NCI-H524 (cell line): Measurements from ENCODE around the gene DNAJC15.
A peak's percentile ranks its signal among the peaks of the same experiment; 100 is the strongest.
"Not testable (repeated sequence)": the region's sequence is repeated elsewhere in the genome, so short reads cannot be mapped to it uniquely, and the experiment has no call there.

ENCODE experiments used
- DNase-seq, 2 experiments: peaks; one replicate each; lab custom pipeline; 2025; lab: John Stamatoyannopoulos, UW

Gene DNAJC15

DNA sequence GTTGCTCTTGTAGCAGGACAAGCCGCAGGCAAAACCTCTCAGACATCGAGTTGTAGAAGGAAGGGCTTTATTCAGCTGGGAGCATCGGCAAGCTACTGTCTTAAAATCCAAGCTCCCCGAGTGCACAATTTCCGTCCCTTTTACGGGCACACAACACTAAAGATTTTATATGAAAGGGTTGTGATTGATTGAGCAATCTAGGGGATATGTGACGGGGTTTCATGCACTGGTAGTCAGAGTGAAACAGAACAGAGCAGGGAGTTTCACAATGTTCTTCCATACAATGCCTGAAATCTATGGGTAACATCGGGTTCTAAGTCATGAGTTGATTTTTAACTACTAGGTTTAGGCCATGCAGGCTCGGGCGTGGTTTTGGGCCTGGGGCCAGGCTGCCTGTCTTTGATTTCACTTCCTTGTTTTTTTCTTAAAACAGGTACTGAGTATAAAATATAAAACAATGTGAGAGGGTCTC is 22.0 kb downstream of the DNAJC15 start:
- DNase-seq, result not testable (repeated sequence)

DNA sequence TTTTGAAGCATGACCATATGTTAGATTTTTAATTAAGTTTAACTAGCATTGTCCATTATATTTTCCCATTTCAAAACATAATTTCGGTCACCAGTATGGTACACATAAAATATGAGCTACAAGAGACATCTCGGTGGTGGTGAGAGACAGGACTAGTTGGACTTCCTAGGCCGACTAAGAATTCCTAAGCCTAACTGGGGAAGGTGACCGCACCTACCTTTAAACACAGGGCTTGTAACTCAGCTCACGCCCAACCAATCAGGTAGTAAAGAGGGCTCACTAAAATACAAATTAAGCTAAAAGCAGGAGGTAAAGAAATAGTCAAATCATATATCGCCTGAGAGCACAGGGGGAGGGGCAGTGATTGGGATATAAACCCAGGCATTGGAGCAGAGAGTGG is 22.9 kb downstream of the DNAJC15 start:
- DNase-seq, result no peak

GRCh38 chr13:43054803-43055802 is 31.7 kb downstream of the DNAJC15 start:
- peak; percentile 5 to 48 for DNase-seq

DNA sequence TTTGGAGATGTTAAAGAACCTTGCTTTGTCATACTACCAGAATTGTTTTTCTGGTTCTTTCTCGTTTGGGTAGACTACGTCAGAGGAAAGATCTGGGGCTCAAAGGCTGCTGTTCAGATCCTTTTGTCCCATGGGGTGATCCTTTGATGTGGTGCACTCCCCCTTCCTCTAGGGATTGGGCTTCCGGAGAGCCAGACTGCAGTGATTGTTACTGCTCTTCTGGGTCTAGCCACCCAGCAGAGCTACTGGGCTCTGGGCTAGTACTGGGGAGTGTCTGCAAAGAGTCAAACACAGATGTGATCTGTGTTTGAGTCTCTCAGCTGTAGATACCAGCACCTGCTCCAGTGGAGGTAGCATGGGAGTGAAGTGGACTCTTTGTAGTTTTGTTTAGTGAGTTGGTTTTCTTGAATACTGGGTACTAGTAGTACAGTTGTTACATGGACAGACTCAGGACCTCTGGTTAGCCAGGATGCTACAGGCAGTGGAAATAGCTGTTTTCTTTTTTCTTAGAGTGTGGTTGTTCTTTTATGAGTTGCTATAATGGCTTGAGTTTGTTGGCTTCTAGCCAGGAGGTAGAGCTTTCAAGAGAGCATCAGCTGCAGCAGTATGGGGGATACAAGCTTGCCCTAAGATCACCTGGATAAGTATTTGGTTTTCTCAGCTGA is 34.4 kb downstream of the DNAJC15 start:
- DNase-seq, result no peak

GRCh38 chr13:43058318-43058674 is 34.9 kb downstream of the DNAJC15 start:
- no peak for DNase-seq

GRCh38 chr13:43058831-43059230 is 35.4 kb downstream of the DNAJC15 start:
- DNase-seq, result no peak

DNA sequence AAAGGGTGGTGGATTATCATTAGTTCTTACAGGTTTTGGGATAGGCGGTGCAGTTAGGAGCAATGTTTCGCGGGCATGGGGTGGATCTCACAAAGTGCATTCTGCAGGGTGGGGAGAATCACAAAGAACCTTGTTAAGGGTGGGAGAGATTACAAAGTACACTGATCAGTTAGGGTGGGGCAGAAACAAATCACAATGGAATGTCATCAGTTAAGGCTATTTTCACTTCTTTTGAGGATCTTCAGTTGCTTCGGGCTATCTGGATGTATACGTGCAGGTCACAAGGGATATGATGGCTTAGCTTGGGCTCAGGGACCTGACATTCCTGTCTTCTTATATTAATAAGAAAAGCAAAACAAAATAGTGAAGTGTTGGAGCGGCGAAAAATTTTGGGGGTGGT is 36.4 kb downstream of the DNAJC15 start:
- not testable (repeated sequence) for DNase-seq

DNA sequence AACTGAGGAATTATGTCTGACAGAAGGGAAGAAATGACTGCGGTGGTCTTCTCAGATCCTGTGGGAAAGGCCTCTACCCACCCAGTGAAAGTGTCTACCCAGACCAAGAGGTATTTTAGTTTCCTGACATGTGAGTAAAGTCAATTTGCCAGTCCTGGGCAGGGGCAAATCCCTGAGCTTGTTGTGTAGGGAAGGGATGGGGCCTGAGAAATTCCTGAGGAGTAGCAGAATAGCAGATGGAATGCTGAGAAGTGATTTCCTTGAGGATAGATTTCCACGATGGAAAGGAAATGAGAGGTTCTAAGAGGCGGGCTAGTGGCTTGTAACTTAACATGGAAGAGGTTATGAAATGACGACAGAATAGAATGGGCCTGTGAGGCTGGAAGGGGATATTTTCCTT is 37.4 kb downstream of the DNAJC15 start:
- not testable (repeated sequence) for DNase-seq

GRCh38 chr13:43061496-43062280 is 38.3 kb downstream of the DNAJC15 start:
- DNase-seq, result no peak

DNA sequence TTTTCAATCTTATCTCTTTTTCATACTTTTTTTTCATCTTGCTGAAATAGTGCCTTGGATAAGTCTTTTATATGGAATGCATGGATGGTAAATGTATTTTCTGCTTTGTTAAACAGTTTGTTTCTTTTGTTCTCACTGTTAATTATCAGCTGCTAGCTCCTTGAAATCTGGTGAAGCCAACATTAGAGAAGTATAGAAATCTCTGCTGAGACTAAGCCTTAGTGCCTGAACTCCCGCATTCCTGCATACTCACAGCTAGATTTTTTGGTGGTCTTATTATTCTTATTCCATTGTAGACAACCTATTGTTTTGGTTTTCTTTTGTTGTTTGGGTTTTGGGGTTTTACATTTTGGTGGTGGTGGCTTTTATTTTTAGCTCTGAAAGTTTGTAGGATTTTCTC is 48.4 kb downstream of the DNAJC15 start:
- DNase-seq, result no peak

DNA sequence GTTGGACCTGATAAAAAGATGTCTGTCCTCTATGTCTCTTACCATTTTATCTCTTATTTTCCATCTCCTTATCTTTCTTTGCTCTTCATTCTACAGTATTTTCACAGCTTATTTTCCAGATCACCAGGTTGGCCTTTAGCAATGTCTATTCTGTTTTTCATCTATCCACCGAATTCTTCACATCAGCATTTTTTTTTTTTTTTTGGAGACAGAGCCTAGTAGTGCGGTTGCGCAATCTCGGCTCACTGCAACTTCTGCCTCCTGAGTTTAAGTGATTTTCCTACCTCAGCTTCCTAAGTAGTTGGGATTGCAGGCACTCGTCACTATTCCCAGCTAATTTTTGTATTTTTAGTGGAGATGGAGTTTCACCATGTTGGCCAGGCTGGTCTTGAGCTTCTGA is 49.0 kb downstream of the DNAJC15 start:
- DNase-seq, result no peak

DNA sequence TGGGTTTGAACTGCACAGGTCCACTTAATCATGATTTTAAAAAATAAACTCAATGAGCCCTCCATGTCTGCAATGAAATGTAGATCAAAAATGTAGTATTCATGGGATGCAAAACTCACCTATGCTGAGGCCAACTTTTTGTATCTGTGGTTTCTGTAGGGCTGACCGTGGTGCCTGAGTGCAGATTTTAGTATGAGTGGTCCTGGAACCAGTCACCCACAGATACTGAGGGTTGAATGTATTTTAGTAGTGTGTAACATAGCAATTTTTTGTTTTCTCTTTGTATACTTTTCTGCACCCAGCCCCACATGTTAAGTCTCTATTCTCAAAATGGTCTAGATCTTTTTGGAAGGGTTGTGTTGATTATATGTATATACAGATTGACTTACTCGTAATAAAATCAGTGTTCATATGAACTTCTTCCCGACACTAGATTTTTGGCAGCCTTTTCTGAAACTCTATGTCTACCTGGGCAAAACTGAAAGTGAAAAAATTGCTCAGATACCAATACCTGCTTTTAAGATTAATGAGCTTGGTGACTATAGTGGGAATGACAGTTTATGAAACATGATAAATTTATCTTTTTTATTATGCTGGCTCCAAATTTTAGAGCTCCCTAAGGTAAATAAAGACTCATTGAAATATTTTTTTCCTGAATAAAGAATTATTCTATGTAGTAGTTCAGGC is 51.6 kb downstream of the DNAJC15 start:
- no peak for DNase-seq

DNA sequence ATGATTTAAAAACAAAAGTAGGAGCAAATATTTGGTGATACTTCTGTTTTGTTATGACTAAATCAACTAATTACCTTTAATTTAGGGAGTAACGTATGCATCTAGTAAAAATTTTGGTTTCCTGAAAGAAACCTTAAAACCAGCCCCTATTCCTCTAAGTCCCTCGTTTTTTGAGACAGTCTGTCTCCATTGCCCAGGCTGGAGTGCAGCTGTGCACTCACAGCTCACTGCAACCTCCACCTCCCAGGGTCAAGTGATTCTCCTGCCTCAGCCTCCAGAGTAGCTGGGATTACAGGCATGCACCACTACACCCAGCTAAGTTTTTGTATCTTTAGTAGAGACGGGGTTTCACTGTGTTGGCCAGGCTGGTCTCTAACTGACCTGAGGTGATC is 52.1 kb downstream of the DNAJC15 start:
- not testable (repeated sequence) for DNase-seq

DNA sequence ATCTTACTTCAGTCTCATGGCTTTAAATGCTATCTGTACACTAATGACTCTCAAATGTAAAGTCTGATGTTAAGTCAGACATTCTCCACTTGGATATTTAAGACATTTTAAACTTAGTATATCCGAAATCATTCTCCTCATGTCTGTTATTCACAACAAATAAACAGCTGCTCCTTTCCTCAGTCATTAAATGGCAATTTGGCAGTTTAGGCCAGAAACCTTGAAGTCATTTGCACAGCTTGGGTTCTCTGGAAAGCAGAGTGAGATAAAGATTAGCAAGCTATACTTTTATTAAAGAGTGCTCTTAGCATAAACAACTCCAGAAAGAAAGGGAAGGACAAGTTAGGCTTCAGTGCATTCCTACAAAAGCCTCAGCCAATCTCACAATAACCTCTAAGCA is 53.7 kb downstream of the DNAJC15 start:
- DNase-seq, result no peak

- peak in 1 of 2 experiments; percentile 11 for DNase-seq
Observed at GRCh38 chr13:43077461-43077860, 54.1 kb downstream of the DNAJC15 start.

GRCh38 chr13:43077906-43078305 is 54.5 kb downstream of the DNAJC15 start:
- no peak for DNase-seq

GRCh38 chr13:43078399-43078798 is 55.0 kb downstream of the DNAJC15 start:
- no peak for DNase-seq

GRCh38 chr13:43079392-43079931 is 56.1 kb downstream of the DNAJC15 start:
- no peak for DNase-seq

GRCh38 chr13:43080199-43080598 is 56.8 kb downstream of the DNAJC15 start:
- DNase-seq, result no peak

- DNase-seq, result no peak
Observed at GRCh38 chr13:43081866-43082265, 58.5 kb downstream of the DNAJC15 start.

- DNase-seq, result no peak
Observed at GRCh38 chr13:43083750-43084149, 60.4 kb downstream of the DNAJC15 start.
